Left colon (tissue), 2 donors: ENCODE data around the gene STYXL2. TPM values are rescaled to one million over a fixed set of nuclear protein-coding genes. Genes with fewer than 3 reads are reported as not detected.
A peak's percentile ranks its signal among the peaks of the same experiment; 100 is the strongest.

Experiments used
- ATAC-seq: fragments of 200-7000 bp; cut with Tn5 transposase; one replicate; pipeline ENCODE4 v1.9.1; 2020; ENCODE audit warnings: mild to moderate bottlenecking, moderate library complexity
- DNase-seq, 2 donors: peaks; one replicate each; pipeline ENCODE4 v3.0.0-alpha.2; 2020
- intact Hi-C, 2 donors: fragments of 100-400 bp; cut with DNase I in 1 of 2; cut with micrococcal nuclease in 1 of 2; formaldehyde crosslinking; loops; one replicate each; pipeline versions ENCODE4 v1.11.2 to v1.14.0; 2022; cut with DNase I, micrococcal nuclease
- total RNA-seq, 2 donors: library from RNA; stranded (reverse); fragmentation: NEBNext Ultra II Directional; extraction: Animal tissue kit (Norgen Biotek cat#: 25700); gene quantifications; one replicate each; pipeline ENCODE4 v1.2.1, GENCODE V29; 2021
- donor health status: DM: no; HTN: no; CAD: no.
- donor health status: DM: yes; HTN: yes; CAD: no.

Gene STYXL2
- total RNA-seq, 2 donors from 2014 or later: 0.34 TPM; not detected in 1

DNA sequence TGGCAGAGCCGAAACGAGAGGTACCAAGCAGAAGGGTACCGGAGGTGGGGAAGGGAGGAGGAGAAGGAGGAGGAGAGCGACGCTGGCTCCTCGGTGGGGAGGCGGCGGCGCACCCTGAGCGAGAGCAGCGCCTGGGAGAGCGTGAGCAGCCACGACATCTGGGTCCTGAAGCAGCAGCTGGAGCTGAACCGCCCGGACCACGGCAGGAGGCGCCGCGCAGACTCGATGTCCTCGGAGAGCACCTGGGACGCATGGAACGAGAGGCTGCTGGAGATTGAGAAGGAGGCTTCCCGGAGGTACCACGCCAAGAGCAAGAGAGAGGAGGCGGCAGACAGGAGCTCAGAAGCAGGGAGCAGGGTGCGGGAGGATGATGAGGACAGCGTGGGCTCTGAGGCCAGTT is 32.4 kb downstream of the STYXL2 start:
- intact Hi-C loops: no loop called here
- ATAC-seq (no peak), DNase-seq (no peak)

GRCh38 chr1:167126811-167127210 is 32.9 kb downstream of the STYXL2 start:
- intact Hi-C loops: no loop called here
- no peak for ATAC-seq
- no peak for DNase-seq

- intact Hi-C loops: no loop called here
- ATAC-seq (no peak), DNase-seq (no peak)
Observed at GRCh38 chr1:167127236-167127635, 33.4 kb downstream of the STYXL2 start.

DNA sequence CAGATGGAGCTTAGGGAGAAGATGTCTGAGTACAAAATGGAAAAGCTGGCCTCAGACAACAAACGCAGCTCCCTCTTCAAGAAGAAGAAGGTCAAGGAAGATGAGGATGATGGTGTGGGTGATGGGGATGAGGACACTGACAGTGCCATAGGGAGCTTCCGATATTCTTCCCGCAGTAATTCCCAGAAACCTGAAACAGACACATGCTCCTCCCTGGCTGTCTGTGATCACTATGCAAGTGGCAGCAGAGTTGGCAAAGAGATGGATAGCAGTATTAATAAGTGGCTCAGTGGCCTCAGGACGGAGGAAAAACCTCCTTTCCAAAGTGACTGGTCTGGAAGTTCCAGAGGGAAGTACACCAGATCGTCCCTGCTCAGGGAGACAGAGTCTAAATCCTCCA is 33.8 kb downstream of the STYXL2 start:
- intact Hi-C loops: no loop called here
- ATAC-seq (no peak), DNase-seq (no peak)

- ATAC-seq (peak; percentile 31), DNase-seq (no peak)
Observed at GRCh38 chr1:167128261-167129227, 34.7 kb downstream of the STYXL2 start.

DNA sequence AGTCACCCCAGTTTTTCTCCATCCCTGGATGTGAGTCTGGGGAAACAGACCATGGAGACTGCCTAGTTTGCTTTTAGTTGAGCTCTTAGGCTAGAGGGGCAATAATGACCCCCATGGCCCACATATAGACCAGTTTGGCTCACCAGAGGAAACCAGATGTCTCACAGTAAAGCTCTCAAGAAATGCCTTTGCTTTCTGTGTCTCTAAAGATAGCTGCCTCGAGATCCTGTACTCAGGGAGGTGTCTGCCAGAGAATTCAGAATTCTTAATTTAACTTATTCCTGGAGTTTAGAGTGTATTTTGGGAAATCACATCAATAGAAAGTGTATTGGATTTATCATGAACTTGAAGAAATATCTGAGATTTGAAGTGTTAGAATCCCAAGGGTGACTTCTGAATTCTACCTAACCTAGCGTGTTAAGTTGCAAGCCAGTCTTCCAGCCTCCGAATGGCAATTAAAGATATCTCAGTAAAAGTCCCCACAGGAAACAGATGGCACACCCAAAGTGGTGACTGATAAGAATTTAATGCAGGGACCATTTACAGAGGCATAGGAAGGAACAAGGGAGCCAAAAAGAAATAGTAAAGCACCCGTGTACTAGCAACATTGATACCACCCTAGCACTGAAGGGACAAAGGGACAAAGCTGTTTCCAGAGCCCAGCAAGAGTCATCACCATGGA is 37.1 kb downstream of the STYXL2 start:
- intact Hi-C loops: no loop called here
- DNase-seq (no peak), ATAC-seq (peak; percentile 58)

More at GRCh38 chr1:167128261-167129227, 34.7 kb downstream of the STYXL2 start:
- intact Hi-C loops: no loop called here

- DNase-seq (no peak), ATAC-seq (peak; percentile 42)
- intact Hi-C loops: no loop called here
Observed at GRCh38 chr1:167132301-167133010, 38.6 kb downstream of the STYXL2 start.

GRCh38 chr1:167135281-167135840 is 41.5 kb downstream of the STYXL2 start:
- intact Hi-C loops: no loop called here
- peak; percentile 48 for ATAC-seq

GRCh38 chr1:167136191-167136614 is 42.3 kb downstream of the STYXL2 start:
- intact Hi-C loops: no loop called here
- DNase-seq: peak; percentile 42 to 67
- peak; percentile 91 for ATAC-seq

More at GRCh38 chr1:167135281-167135840, 41.5 kb downstream of the STYXL2 start:
- no peak for DNase-seq

GRCh38 chr1:167136806-167137205 is 42.9 kb downstream of the STYXL2 start:
- intact Hi-C loops: no loop called here
- DNase-seq (no peak), ATAC-seq (no peak)

DNA sequence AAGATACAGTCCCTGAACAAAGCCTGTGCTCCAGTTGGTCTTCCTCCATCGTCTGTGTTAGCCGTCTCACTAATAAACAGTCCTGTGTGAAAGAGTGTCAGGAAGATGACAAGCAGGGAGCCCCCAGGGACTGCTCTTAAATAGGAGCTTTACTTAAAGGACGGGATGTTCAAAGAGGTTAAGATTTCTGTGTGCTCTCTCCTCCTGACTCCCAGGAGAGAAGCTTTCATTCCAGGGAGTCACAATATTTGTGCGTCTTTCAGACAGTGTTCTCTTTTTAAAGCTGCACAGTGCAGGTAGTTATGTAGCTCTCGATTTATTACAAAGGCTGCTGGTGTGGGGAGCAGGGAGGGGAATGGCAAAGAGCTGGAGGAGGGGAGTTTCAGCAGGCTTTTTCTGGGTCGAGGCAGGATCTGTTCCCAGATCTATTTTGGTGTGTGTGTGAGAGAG is 43.5 kb downstream of the STYXL2 start:
- intact Hi-C loops: no loop called here
- no peak for DNase-seq

DNA sequence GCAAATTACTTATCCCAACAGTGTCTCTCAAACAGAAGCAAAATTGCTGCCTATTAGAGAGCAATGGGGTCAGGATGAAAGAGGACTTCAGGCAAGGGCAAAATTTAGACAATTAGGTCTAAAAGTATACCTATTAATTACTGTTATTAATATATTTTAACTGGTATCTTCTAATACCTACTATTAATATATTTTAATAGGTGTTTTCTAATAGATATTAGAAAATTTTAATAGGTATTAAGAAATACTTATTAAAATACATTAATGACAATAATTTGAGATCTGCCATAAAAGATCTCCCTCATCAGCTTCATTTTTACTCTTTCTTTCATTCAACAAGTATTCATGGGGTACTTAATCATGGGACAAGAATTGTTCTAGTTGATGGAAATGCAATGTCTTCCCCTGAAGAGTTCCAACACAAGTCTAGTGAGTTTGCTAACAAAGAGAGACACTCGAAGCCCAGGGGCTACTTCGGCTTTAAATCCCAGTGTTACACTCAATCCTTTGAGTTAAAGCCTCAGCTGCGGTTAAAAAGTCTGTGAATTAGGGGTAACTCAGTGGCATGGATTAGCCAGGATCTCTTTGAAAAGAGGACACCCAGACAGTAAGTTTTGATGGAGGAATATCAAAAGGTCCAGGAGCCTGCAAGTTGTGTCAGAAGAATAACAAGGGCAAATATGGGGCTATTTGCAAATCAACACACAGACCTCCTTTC is 44.1 kb downstream of the STYXL2 start:
- DNase-seq (no peak), ATAC-seq (no peak)
- intact Hi-C loops: no loop called here

More for the DNA sequence above, 43.5 kb downstream of the STYXL2 start:
- no peak for ATAC-seq

GRCh38 chr1:167138703-167139102 is 44.8 kb downstream of the STYXL2 start:
- intact Hi-C loops: no loop called here
- ATAC-seq (no peak), DNase-seq (no peak)

DNA sequence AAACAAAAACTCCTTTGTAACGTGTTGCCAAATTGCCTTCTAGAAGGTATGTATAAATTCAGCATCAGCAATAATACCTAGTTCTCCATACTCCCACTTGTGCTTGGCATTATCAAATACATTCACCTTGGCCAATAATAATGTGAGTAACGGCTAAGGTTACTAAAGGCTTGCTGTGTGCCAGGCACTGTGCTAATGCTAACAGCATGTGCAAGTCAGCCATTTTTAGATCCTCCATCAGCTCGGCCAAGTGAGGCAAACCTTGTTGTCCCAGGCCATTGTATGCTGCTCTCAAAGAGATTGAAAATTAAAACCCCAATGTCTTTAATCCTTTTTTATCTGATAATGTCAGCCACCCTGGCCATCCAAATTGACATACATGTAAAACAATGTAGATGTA is 48.1 kb downstream of the STYXL2 start:
- ATAC-seq: no peak
- intact Hi-C loops: no loop called here

More for the DNA sequence above, 48.1 kb downstream of the STYXL2 start:
- DNase-seq: no peak
